Stomach (tissue), 4 donors: ENCODE data around the gene GRIN2B.

ENCODE experiments used
- CTCF ChIP-seq, 7 experiments: fragments of 450-650 bp in 4 of 7; fragments of 200-600 bp in 3 of 7; sonication (generic) in 3 of 7; IDR thresholded peaks; one replicate each; pipeline ENCODE4 v1.5.1; 2016 to 2019; ENCODE audit warnings: antibody characterized with exemption in 7 of 7, control low read depth in 2 of 7, mild to moderate bottlenecking in 1 of 7
- EP300 ChIP-seq: sonication (generic); formaldehyde crosslinking; IDR thresholded peaks from one replicate; pipeline ENCODE4 v1.6.1; 2017; ENCODE audit warnings: antibody characterized with exemption
- POLR2A ChIP-seq, 4 donors: fragments of 450-650 bp; IDR thresholded peaks; one replicate each; pipeline ENCODE4 v1.6.1; 2016; ENCODE audit warnings: antibody characterized with exemption in 4 of 4, control low read depth in 2 of 4, mild to moderate bottlenecking in 1 of 4, moderate library complexity in 1 of 4

- TF ChIP-seq EP300: no peak
- TF ChIP-seq POLR2A (IDR thresholded peaks at IDR 0.05): no peak
- TF ChIP-seq CTCF (IDR thresholded peaks at IDR 0.05): no peak
Observed at GRCh38 chr12:14007639-14008038, 26.2 kb upstream of the GRIN2B start.
